Measurements from ENCODE around the gene PDZD2.
"Not testable (repeated sequence)": the region's sequence is repeated elsewhere in the genome, so short reads cannot be mapped to it uniquely, and the experiment has no call there.

Gene PDZD2

DNA sequence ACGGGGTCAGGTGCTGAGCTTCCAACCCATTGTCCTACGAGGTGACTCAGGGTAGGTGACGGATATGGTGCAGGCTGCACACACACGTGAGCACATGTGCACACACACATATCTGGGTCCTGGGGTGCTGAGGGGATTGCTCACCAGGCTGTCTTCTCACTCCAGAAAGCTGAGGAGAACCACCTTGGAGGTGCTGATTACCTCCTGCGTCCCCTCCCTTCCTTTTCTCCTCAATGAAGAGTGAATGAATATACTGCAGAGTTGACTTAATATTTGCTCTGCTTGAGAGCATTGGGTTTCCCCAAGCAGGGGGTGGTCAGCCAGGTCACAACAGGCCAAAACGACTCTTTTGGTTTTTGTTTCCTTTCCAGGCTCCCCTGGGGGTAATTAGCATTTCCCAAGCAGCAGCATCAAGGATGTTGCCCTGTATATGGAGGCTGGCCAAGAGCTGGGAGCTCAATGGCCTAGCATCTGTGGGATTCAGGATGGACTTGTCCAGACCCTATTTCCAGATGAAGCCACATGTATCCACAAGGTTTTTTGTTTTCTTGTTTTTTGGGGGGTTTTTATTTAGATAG, 49.7 kb downstream of the PDZD2 start:
- TF ChIP-seq GATA1 (IDR thresholded peaks at IDR 0.05; ENCODE audit: low read depth, low read length), result no peak
- no peak for TF ChIP-seq POLR2A (IDR thresholded peaks at IDR 0.05; ENCODE audit: low read length)
- no peak for DNase-seq

- not testable (repeated sequence) for DNase-seq
Measured at GRCh38 chr5:31691408-31691807, 52.5 kb downstream of the PDZD2 start.

DNA sequence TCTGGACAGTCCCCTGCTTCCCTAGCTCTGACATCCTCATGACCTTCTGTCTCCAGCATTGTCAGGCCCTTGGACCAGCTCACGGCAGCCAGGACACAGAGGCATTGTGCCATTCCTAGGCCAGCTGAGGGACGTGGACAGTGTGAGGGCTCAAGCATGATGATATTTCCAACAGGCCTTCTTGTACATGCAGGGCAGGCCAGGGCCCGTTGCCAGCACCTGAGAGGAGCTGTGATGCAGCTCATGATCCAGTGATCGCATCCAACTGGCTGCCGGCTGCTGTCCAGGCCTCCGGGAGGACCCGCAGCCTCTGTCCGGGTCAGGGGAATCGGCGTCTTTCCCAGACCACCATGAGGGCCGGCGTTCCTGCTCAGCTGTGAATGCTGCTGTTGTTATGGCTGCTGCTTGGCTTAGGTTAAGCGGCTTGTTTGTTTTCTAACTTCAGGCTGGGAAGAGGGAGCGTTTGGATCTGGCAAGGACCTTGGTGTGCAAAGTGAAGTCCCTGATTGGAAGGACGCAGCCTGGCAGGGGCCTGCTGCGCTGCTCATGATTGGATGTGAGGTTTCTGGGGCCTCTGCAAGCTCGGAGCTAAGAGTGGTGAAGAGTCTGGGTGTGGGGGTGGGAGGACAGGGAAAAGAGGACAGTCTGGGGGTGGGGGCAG, 53.8 kb downstream of the PDZD2 start:
- DNase-seq, result no peak
- TF ChIP-seq GATA1 (IDR thresholded peaks at IDR 0.05; ENCODE audit: low read depth, low read length) (no peak), POLR2A (IDR thresholded peaks at IDR 0.05; ENCODE audit: low read length) (no peak)

GRCh38 chr5:31698673-31699072, 59.7 kb downstream of the PDZD2 start:
- no peak for DNase-seq
- TF ChIP-seq POLR2A (IDR thresholded peaks at IDR 0.05; ENCODE audit: low read length), result no peak
- TF ChIP-seq GATA1 (IDR thresholded peaks at IDR 0.05; ENCODE audit: low read depth, low read length), result no peak

GRCh38 chr5:31701642-31702299, 62.8 kb downstream of the PDZD2 start:
- DNase-seq, result no peak
- TF ChIP-seq GATA1 (IDR thresholded peaks at IDR 0.05; ENCODE audit: low read depth, low read length) (no peak), POLR2A (IDR thresholded peaks at IDR 0.05; ENCODE audit: low read length) (no peak)

DNA sequence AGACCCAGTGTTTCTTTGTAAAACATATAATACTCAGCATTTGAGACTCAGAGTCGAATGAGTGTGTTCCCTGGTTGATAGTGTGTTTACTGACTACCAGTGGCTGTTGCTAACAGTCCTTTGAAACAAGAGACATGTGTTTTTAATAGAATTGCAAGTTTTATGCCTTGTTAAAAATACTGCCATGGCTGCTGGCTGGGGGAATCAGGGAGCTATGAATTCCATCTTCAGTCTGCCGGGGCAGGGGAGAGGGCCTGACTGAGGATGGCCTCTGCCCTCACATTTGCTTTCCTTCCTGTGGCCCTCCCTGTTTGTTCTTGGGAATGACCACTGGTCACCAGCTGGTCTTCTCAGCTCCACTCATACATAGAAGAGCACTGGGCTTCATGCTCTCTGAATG, 63.8 kb downstream of the PDZD2 start:
- DNase-seq, result no peak
- no peak for TF ChIP-seq POLR2A (IDR thresholded peaks at IDR 0.05; ENCODE audit: low read length)
- TF ChIP-seq GATA1 (IDR thresholded peaks at IDR 0.05; ENCODE audit: low read depth, low read length), result no peak

DNA sequence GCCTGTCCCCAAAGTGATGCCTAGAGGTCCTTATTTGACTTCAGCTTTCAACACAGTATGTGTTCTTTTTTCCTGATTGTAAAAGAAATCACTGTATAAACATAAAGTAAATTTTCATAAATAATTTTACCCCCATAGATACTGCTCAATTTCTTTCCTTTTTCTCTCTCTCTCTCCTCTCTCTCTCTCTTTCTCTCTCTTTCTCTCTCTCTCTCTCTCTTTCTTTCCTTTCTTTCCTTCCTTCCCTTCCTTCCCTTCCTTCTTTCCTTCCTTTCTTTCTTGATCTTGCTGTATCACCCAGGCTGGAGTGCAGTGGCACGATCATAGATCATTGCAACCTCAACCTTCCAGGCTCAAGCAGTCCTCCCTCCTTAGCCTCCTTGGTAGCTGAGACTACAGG, 64.8 kb downstream of the PDZD2 start:
- TF ChIP-seq POLR2A (IDR thresholded peaks at IDR 0.05; ENCODE audit: low read length) (no peak), GATA1 (IDR thresholded peaks at IDR 0.05; ENCODE audit: low read depth, low read length) (no peak)
- no peak for DNase-seq

GRCh38 chr5:31706186-31706585, 67.3 kb downstream of the PDZD2 start:
- TF ChIP-seq GATA1 (IDR thresholded peaks at IDR 0.05; ENCODE audit: low read depth, low read length), result no peak
- no peak for TF ChIP-seq POLR2A (IDR thresholded peaks at IDR 0.05; ENCODE audit: low read length)
- DNase-seq, result no peak

DNA sequence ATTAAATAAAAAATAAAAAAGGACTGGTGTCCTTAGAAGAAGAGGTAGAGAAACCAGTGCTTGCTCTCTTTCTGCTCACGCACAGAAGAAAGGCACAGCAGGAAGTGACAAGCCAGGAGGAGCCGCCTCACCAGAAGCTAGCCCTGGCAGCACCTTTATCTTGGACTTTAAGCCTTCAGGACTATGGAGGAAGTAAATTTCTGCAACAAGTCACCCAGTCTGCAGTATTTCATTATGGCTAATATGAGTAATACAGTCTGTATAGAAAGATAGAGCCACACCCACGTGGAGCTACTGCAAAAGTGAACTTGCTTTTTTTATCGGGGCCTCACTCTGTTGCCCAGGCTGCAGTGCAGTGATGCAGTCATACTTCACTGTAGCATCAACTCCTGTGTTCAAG, 68.4 kb downstream of the PDZD2 start:
- TF ChIP-seq GATA1 (IDR thresholded peaks at IDR 0.05; ENCODE audit: low read depth, low read length) (no peak), POLR2A (IDR thresholded peaks at IDR 0.05; ENCODE audit: low read length) (no peak)
- DNase-seq, result peak; percentile 65 to 71

DNA sequence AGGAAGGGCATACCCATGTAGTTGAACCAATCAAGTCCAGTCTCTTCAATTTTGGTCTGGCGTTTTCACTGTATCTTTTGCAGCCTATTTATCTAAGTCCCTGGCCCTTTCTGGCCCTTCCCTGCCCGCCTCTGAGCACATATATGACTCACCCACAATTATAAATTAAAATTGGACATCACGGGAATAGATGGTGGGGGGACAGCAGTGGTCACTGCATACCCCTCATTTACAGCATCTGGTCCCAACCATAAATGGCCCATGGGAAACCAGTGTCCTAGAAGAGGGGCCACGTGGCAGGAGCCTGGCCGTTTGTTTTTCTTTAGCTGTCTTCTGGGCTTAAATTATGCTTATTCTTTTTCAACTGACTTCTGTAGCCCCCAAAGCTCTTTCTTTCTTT, 69.2 kb downstream of the PDZD2 start:
- TF ChIP-seq GATA1 (IDR thresholded peaks at IDR 0.05; ENCODE audit: low read depth, low read length), result no peak
- no peak for TF ChIP-seq POLR2A (IDR thresholded peaks at IDR 0.05; ENCODE audit: low read length)
- no peak for DNase-seq

GRCh38 chr5:31711363-31711762, 72.4 kb downstream of the PDZD2 start:
- TF ChIP-seq GATA1 (IDR thresholded peaks at IDR 0.05; ENCODE audit: low read depth, low read length), result no peak
- TF ChIP-seq POLR2A (IDR thresholded peaks at IDR 0.05; ENCODE audit: low read length), result no peak
- DNase-seq, result no peak

DNA sequence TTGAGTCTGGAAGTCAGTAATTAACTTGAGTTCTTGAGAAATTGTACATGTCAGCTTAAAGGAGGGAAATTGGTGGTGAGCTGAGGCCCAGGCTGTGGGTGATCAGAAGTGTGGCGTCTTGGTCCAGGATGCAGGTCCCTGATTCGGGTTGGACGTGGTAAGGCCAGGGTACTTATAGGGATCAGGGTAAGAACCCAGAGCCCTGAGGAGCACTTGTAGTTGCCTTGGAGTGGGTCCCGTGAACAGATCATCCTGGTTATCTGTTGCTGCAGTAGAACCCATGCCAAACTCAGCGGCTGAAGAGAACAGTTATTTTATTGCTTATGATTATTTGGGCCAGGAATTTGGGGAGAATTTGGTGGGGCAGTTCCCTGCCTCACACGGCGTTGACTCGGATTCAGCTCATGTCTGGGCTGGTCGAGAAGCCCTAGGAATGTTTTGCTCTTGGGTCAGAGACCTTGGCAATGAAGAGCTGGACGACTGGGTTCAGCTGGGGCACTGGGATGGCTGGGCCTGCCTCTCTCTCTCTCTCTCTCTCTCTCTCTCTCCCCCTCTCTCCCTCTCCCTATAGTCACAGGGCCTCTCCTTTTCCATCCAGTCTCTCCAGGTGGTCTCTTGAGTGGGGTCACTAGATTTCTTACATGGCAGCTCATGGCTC, 73.1 kb downstream of the PDZD2 start:
- TF ChIP-seq GATA1 (IDR thresholded peaks at IDR 0.05; ENCODE audit: low read depth, low read length), result no peak
- no peak for TF ChIP-seq POLR2A (IDR thresholded peaks at IDR 0.05; ENCODE audit: low read length)
- no peak for DNase-seq

- TF ChIP-seq POLR2A (IDR thresholded peaks at IDR 0.05; ENCODE audit: low read length) (no peak), GATA1 (IDR thresholded peaks at IDR 0.05; ENCODE audit: low read depth, low read length) (no peak)
- DNase-seq, result no peak
Measured at GRCh38 chr5:31717561-31717960, 78.6 kb downstream of the PDZD2 start.

DNA sequence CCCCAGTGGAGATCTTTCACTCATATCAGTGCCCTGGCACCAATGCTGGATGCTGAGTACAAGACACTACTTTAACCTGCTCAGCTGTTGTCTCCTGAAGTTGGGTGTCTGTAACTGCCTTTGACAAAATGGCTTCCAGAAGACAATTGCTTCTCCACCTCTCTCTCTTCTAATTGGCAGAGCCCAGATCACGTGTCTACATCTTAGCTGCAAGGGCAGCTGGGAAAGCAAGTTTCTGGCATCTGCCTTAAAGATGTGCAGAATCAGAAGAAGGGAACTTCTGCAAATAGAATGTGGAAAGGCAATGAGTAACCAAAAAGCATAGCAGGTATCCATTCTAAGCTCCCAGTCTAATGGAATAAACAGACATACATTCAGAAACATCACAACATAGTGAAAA, 81.1 kb downstream of the PDZD2 start:
- TF ChIP-seq POLR2A (IDR thresholded peaks at IDR 0.05; ENCODE audit: low read length) (no peak), GATA1 (IDR thresholded peaks at IDR 0.05; ENCODE audit: low read depth, low read length) (no peak)
- DNase-seq, result no peak
